ENCODE results near the gene TNNC1. TPM values are rescaled to one million over a fixed set of nuclear protein-coding genes. Genes with fewer than 3 reads are reported as not detected.
A peak's percentile ranks its signal among the peaks of the same experiment; 100 is the strongest.

Gene TNNC1
- total and polyA plus RNA-seq, 2 of the 13 experiments (the other 11 are each of a cell fraction or from before 2014, with no cell fraction given): 11.8 to 36.4 TPM

DNA sequence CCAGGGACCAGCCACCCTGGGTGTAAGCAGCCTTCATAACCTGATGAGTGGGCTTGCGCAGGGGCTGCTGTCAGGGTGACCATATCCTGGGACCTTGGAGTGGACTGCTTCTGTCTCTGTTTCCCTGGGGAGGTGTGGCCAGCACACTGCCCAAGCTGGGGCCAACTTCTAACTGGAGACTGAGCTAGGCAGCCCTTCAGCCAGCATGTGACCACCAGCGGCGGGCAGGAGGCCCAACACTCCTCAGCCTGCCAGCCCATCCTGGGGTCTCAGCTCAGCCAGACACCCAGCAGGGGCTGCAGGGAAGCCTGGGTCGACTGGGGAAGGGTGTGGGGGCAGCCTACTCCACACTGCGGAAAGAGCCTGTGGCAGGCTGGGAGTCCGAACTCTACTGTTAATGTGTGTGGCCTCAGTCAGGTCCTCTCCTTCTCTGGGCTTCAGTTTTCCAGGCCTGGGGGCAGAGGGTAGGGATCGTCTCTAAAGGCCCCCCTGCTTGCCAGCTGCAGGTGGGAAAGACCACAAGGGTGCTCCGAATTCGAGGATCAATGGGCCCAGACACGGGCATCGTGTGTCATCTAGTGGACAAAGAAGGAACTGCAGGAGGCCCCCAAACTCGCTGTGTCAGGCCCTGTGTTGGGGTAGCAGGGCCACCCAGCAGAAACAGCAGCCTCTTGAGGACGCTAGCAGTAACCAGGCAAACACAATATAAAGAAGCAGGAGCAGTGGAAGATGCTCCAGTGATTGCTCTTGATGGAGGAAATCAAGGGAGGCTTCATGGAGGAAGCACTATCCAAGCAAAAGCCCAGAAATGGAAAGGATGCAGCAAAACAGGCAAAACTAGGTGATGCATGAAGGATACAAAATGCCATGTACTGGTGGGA, 7.0 kb downstream of the TNNC1 start (continued):
- TF ChIP-seq, protein P1, sequence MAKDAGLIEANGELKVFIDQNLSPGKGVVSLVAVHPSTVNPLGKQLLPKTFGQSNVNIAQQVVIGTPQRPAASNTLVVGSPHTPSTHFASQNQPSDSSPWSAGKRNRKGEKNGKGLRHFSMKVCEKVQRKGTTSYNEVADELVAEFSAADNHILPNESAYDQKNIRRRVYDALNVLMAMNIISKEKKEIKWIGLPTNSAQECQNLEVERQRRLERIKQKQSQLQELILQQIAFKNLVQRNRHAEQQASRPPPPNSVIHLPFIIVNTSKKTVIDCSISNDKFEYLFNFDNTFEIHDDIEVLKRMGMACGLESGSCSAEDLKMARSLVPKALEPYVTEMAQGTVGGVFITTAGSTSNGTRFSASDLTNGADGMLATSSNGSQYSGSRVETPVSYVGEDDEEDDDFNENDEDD (CRISPR knock-in tag; IDR thresholded peaks at IDR 0.05; ENCODE audit: borderline replicate concordance): no peak; the same call in 1 of the 2 replicates
- TF ChIP-seq ZNF251 (CRISPR knock-in tag; IDR thresholded peaks at IDR 0.05): no peak
- TF ChIP-seq KMT2B (CRISPR knock-in tag; IDR thresholded peaks at IDR 0.05): peak; percentile 24; the same call in 1 of the 2 replicates
- TF ChIP-seq RFXANK (CRISPR knock-in tag; IDR thresholded peaks at IDR 0.05): no peak
- TF ChIP-seq, protein P2, sequence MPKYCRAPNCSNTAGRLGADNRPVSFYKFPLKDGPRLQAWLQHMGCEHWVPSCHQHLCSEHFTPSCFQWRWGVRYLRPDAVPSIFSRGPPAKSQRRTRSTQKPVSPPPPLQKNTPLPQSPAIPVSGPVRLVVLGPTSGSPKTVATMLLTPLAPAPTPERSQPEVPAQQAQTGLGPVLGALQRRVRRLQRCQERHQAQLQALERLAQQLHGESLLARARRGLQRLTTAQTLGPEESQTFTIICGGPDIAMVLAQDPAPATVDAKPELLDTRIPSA (CRISPR knock-in tag; IDR thresholded peaks at IDR 0.05; ENCODE audit: borderline replicate concordance): no peak
- TF ChIP-seq, protein P3, sequence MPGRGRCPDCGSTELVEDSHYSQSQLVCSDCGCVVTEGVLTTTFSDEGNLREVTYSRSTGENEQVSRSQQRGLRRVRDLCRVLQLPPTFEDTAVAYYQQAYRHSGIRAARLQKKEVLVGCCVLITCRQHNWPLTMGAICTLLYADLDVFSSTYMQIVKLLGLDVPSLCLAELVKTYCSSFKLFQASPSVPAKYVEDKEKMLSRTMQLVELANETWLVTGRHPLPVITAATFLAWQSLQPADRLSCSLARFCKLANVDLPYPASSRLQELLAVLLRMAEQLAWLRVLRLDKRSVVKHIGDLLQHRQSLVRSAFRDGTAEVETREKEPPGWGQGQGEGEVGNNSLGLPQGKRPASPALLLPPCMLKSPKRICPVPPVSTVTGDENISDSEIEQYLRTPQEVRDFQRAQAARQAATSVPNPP (CRISPR knock-in tag; IDR thresholded peaks at IDR 0.05): no peak
- TF ChIP-seq, protein P4, sequence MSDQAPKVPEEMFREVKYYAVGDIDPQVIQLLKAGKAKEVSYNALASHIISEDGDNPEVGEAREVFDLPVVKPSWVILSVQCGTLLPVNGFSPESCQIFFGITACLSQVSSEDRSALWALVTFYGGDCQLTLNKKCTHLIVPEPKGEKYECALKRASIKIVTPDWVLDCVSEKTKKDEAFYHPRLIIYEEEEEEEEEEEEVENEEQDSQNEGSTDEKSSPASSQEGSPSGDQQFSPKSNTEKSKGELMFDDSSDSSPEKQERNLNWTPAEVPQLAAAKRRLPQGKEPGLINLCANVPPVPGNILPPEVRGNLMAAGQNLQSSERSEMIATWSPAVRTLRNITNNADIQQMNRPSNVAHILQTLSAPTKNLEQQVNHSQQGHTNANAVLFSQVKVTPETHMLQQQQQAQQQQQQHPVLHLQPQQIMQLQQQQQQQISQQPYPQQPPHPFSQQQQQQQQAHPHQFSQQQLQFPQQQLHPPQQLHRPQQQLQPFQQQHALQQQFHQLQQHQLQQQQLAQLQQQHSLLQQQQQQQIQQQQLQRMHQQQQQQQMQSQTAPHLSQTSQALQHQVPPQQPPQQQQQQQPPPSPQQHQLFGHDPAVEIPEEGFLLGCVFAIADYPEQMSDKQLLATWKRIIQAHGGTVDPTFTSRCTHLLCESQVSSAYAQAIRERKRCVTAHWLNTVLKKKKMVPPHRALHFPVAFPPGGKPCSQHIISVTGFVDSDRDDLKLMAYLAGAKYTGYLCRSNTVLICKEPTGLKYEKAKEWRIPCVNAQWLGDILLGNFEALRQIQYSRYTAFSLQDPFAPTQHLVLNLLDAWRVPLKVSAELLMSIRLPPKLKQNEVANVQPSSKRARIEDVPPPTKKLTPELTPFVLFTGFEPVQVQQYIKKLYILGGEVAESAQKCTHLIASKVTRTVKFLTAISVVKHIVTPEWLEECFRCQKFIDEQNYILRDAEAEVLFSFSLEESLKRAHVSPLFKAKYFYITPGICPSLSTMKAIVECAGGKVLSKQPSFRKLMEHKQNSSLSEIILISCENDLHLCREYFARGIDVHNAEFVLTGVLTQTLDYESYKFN (CRISPR knock-in tag; conservative IDR thresholded peaks at IDR 0.05): no peak
- no peak for TF ChIP-seq ZSCAN20 (CRISPR knock-in tag; IDR thresholded peaks at IDR 0.05; ENCODE audit: borderline replicate concordance)
- TF ChIP-seq, protein P5, sequence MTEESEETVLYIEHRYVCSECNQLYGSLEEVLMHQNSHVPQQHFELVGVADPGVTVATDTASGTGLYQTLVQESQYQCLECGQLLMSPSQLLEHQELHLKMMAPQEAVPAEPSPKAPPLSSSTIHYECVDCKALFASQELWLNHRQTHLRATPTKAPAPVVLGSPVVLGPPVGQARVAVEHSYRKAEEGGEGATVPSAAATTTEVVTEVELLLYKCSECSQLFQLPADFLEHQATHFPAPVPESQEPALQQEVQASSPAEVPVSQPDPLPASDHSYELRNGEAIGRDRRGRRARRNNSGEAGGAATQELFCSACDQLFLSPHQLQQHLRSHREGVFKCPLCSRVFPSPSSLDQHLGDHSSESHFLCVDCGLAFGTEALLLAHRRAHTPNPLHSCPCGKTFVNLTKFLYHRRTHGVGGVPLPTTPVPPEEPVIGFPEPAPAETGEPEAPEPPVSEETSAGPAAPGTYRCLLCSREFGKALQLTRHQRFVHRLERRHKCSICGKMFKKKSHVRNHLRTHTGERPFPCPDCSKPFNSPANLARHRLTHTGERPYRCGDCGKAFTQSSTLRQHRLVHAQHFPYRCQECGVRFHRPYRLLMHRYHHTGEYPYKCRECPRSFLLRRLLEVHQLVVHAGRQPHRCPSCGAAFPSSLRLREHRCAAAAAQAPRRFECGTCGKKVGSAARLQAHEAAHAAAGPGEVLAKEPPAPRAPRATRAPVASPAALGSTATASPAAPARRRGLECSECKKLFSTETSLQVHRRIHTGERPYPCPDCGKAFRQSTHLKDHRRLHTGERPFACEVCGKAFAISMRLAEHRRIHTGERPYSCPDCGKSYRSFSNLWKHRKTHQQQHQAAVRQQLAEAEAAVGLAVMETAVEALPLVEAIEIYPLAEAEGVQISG (CRISPR knock-in tag; IDR thresholded peaks at IDR 0.05): peak; percentile 39; the same call in 1 of the 2 replicates
- TF ChIP-seq ZNF749 (CRISPR knock-in tag; IDR thresholded peaks at IDR 0.05; ENCODE audit: borderline replicate concordance): no peak
- no peak for TF ChIP-seq RELA (CRISPR knock-in tag; IDR thresholded peaks at IDR 0.05)
- TF ChIP-seq, protein P6, sequence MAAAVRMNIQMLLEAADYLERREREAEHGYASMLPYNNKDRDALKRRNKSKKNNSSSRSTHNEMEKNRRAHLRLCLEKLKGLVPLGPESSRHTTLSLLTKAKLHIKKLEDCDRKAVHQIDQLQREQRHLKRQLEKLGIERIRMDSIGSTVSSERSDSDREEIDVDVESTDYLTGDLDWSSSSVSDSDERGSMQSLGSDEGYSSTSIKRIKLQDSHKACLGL (CRISPR knock-in tag; IDR thresholded peaks at IDR 0.05): no peak
- no peak for TF ChIP-seq AKAP8 (CRISPR knock-in tag; IDR thresholded peaks at IDR 0.05)
- no peak for TF ChIP-seq NR2F1 (CRISPR knock-in tag; IDR thresholded peaks at IDR 0.05)
- TF ChIP-seq, protein P7, sequence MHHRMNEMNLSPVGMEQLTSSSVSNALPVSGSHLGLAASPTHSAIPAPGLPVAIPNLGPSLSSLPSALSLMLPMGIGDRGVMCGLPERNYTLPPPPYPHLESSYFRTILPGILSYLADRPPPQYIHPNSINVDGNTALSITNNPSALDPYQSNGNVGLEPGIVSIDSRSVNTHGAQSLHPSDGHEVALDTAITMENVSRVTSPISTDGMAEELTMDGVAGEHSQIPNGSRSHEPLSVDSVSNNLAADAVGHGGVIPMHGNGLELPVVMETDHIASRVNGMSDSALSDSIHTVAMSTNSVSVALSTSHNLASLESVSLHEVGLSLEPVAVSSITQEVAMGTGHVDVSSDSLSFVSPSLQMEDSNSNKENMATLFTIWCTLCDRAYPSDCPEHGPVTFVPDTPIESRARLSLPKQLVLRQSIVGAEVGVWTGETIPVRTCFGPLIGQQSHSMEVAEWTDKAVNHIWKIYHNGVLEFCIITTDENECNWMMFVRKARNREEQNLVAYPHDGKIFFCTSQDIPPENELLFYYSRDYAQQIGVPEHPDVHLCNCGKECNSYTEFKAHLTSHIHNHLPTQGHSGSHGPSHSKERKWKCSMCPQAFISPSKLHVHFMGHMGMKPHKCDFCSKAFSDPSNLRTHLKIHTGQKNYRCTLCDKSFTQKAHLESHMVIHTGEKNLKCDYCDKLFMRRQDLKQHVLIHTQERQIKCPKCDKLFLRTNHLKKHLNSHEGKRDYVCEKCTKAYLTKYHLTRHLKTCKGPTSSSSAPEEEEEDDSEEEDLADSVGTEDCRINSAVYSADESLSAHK (CRISPR knock-in tag; IDR thresholded peaks at IDR 0.05; ENCODE audit: borderline replicate concordance): no peak

Measured in HepG2 (cell line).